Measurements from ENCODE around the gene PRG2. TPM values are rescaled to one million over a fixed set of nuclear protein-coding genes. Genes with fewer than 3 reads are reported as not detected.

PRG2 gene
- total RNA-seq, 1 experiment from 2014 or later: not detected

DNA sequence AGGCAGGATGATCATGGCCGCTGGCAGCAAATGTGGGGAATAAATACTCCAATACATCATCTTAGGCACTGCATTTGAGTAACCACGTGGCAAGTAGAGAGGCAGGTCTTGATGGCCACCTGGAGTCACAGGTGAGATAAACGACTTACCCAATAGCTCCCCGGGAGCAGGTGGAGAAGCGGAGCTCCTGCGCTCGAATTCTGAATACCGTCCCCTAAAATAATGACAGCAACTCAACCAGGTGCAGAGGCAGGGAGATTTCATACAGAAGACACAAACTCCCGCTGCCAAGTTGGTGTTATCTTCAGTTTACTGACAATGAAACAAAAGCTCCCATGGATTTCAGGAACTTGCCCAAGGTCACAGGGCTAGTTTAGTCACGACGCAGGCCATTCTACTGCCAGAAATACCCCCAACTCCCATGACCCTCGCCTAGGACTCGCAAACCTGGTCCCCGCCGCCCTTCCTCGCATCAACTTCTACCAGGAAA, 36.0 kb upstream of the PRG2 start:
- Histone ChIP-seq H2AFZ (ENCODE audit: low read length) (peak overlapping the region; percentile 52), H3K4me1 (ENCODE audit: insufficient read depth, low read length) (peaks cover 43% of the 10 kb centered on the region), H3K27ac (ENCODE audit: low read length) (peak overlapping the region; percentile 92), H3F3A (ENCODE audit: low read length, unreplicated experiment) (no peaks in the 10 kb centered on the region), H3K9me3 (ENCODE audit: low read length) (no peaks in the 10 kb centered on the region), H3K79me2 (ENCODE audit: low read length) (peaks cover 15% of the 10 kb centered on the region), H3K4me2 (ENCODE audit: low read length) (peak overlapping the region; percentile 71), H4K20me1 (ENCODE audit: low read length) (no peaks in the 10 kb centered on the region), H3K4me3 (ENCODE audit: low read length) (peak overlapping the region; percentile 62), H3K27me3 (ENCODE audit: low read length) (no peaks in the 10 kb centered on the region), H3K9me2 (replicated peaks; ENCODE audit: low read length) (no peaks in the 10 kb centered on the region), H3K9ac (ENCODE audit: low read length) (peak overlapping the region; percentile 84), H3K36me3 (ENCODE audit: low read depth, low read length) (no peaks in the 10 kb centered on the region)
- CTCF ChIA-PET: no interaction called here
- DNase-seq: peak; percentile 4
- TF ChIP-seq, protein P1, sequence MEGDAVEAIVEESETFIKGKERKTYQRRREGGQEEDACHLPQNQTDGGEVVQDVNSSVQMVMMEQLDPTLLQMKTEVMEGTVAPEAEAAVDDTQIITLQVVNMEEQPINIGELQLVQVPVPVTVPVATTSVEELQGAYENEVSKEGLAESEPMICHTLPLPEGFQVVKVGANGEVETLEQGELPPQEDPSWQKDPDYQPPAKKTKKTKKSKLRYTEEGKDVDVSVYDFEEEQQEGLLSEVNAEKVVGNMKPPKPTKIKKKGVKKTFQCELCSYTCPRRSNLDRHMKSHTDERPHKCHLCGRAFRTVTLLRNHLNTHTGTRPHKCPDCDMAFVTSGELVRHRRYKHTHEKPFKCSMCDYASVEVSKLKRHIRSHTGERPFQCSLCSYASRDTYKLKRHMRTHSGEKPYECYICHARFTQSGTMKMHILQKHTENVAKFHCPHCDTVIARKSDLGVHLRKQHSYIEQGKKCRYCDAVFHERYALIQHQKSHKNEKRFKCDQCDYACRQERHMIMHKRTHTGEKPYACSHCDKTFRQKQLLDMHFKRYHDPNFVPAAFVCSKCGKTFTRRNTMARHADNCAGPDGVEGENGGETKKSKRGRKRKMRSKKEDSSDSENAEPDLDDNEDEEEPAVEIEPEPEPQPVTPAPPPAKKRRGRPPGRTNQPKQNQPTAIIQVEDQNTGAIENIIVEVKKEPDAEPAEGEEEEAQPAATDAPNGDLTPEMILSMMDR (conservative IDR thresholded peaks at IDR 0.05; ENCODE audit: low read depth, low read length): no peak
- TF ChIP-seq EZH2 (IDR thresholded peaks at IDR 0.05; ENCODE audit: low read length, unreplicated experiment): no peak
- TF ChIP-seq EZH2phosphoT487 (IDR thresholded peaks at IDR 0.05; ENCODE audit: borderline replicate concordance, low read length): no peak
- no TSS peak for BruUV-seq (replicated peaks)
- ATAC-seq: no peak; the same call in 1 of the 2 replicates
- POLR2A ChIA-PET (ENCODE audit: unreplicated experiment): no interaction called here
- intact Hi-C loops (cut with micrococcal nuclease): no loop called here

- Histone ChIP-seq H3K4me1 (ENCODE audit: insufficient read depth, low read length) (peaks cover 43% of the 10 kb centered on the region), H3K9ac (ENCODE audit: low read length) (peak overlapping the region; percentile 84), H3K27me3 (ENCODE audit: low read length) (no peaks in the 10 kb centered on the region), H2AFZ (ENCODE audit: low read length) (no peak overlapping the region), H3K9me2 (replicated peaks; ENCODE audit: low read length) (no peaks in the 10 kb centered on the region), H3K9me3 (ENCODE audit: low read length) (no peaks in the 10 kb centered on the region), H3K4me3 (ENCODE audit: low read length) (peak overlapping the region; percentile 62), H4K20me1 (ENCODE audit: low read length) (no peaks in the 10 kb centered on the region), H3F3A (ENCODE audit: low read length, unreplicated experiment) (no peaks in the 10 kb centered on the region), H3K27ac (ENCODE audit: low read length) (peak overlapping the region; percentile 92), H3K36me3 (ENCODE audit: low read depth, low read length) (no peaks in the 10 kb centered on the region), H3K79me2 (ENCODE audit: low read length) (peaks cover 15% of the 10 kb centered on the region), H3K4me2 (ENCODE audit: low read length) (peak overlapping the region; percentile 71)
- ATAC-seq (no peak), DNase-seq (no peak)
- TSS peak; percentile 47 for BruUV-seq (replicated peaks)
- TF ChIP-seq, protein P1 (conservative IDR thresholded peaks at IDR 0.05; ENCODE audit: low read depth, low read length): no peak
- TF ChIP-seq EZH2 (IDR thresholded peaks at IDR 0.05; ENCODE audit: low read length, unreplicated experiment) (no peak), EZH2phosphoT487 (IDR thresholded peaks at IDR 0.05; ENCODE audit: borderline replicate concordance, low read length) (no peak)
- POLR2A ChIA-PET (ENCODE audit: unreplicated experiment): interaction anchor here (0.5 kb wide), 1 partner anchor 20 kb away, joined by 6 read pairs; no protein-coding TSS in a partner anchor
- CTCF ChIA-PET: no interaction called here
- intact Hi-C loops (cut with micrococcal nuclease): no loop called here
These were observed 35.4 kb upstream of the PRG2 start for GRCh38 chr11:57425565-57426438.
